ENCODE data around the gene DHX16. TPM values are rescaled to one million over a fixed set of nuclear protein-coding genes. Genes with fewer than 3 reads are reported as not detected.
A peak's percentile ranks its signal among the peaks of the same experiment; 100 is the strongest.

The DHX16 gene
- polyA plus RNA-seq, 3 donors = 16.4 to 70.1 (median 19.0) TPM

- Histone ChIP-seq H3K4me3 (replicated peaks in 1 of 3; ENCODE audit: low read depth in 2 of 3, low read length in 3 of 3) (peak overlapping the region; percentile 70 to 100 (median 95)), H2AFZ (ENCODE audit: insufficient read depth, low read depth, low read length, poor library complexity, severe bottlenecking) (peak overlapping the region; percentile 89), H4K20me1 (ENCODE audit: insufficient read depth, low read length) (peaks cover 2% of the 10 kb centered on the region), H3K9me3 (replicated peaks in 1 of 2; ENCODE audit: control insufficient read depth in 1 of 2, insufficient read depth in 1 of 2, low read length in 2 of 2) (no peaks in the 10 kb centered on the region), H3K4me1 (ENCODE audit: control insufficient read depth in 1 of 2, insufficient read depth in 2 of 2, low read length in 2 of 2) (peaks cover 37 to 40% of the 10 kb centered on the region in 2 donors), H3K79me2 (ENCODE audit: insufficient read depth, low read length) (peaks cover 40% of the 10 kb centered on the region), H3K27me3 (ENCODE audit: control insufficient read depth in 2 of 2, insufficient read depth in 2 of 2, low read length in 2 of 2) (no peaks in the 10 kb centered on the region), H3K36me3 (replicated peaks in 1 of 2; ENCODE audit: control insufficient read depth in 1 of 2, insufficient read depth in 2 of 2, low read length in 2 of 2) (no peaks in the 10 kb centered on the region), H3K9ac (ENCODE audit: insufficient read depth, low read length, poor library complexity, severe bottlenecking) (peak overlapping the region; percentile 66), H3K4me2 (replicated peaks; ENCODE audit: extremely low read depth, low read length, poor library complexity, severe bottlenecking) (peak overlapping the region; percentile 100), H3K27ac (ENCODE audit: low read depth in 1 of 2, low read length in 2 of 2) (peak overlapping the region in 1 of 2 donors; percentile 99)
- no peak for TF ChIP-seq CTCF (IDR thresholded peaks at IDR 0.05)
- H3K27ac Mint-ChIP-seq = peak overlapping the region in 6 of 7 donors; percentile 70 to 98 (median 80)
- H3K36me3 Mint-ChIP-seq = peaks cover 4 to 6% of the 10 kb centered on the region in 2 donors
- no peak for DNase-seq
- peak overlapping the region; percentile 88 to 97 for H3K4me3 Mint-ChIP-seq
- H3K9me3 Mint-ChIP-seq = no peaks in the 10 kb centered on the region
- peaks cover 43% of the 10 kb centered on the region for H3K4me1 Mint-ChIP-seq
- intact Hi-C loops (cut with micrococcal nuclease) = no loop called here
- H3K27me3 Mint-ChIP-seq (ENCODE audit: low read depth in 3 of 3) = peaks cover 0 to 4% (median 0%) of the 10 kb centered on the region in 3 donors
- WGBS (ENCODE audit: insufficient coverage) = 93% methylated on average over 2 of the region's 8 CpGs
Measured at GRCh38 chr6:30691208-30691847, 18.5 kb upstream of the DHX16 start.

GRCh38 chr6:30690403-30691207, 17.8 kb upstream of the DHX16 start, which contains the start of gene NRM:
Gene NRM, minus strand, starts transcription at chr6:30690984. Its CDS starts 10 bp downstream, at chr6:30690974.
- Histone ChIP-seq H3K9me3 (replicated peaks in 1 of 2; ENCODE audit: control insufficient read depth in 1 of 2, insufficient read depth in 1 of 2, low read length in 2 of 2) (no peaks in the 10 kb centered on the region), H3K36me3 (replicated peaks in 1 of 2; ENCODE audit: control insufficient read depth in 1 of 2, insufficient read depth in 2 of 2, low read length in 2 of 2) (no peaks in the 10 kb centered on the region), H3K4me2 (replicated peaks; ENCODE audit: extremely low read depth, low read length, poor library complexity, severe bottlenecking) (peak within 1 kb of the TSS; percentile 100), H4K20me1 (ENCODE audit: insufficient read depth, low read length) (peaks cover 8% of the 10 kb centered on the region), H2AFZ (ENCODE audit: insufficient read depth, low read depth, low read length, poor library complexity, severe bottlenecking) (peak within 1 kb of the TSS; percentile 89), H3K79me2 (ENCODE audit: insufficient read depth, low read length) (peaks cover 48% of the 10 kb centered on the region), H3K4me1 (ENCODE audit: control insufficient read depth in 1 of 2, insufficient read depth in 2 of 2, low read length in 2 of 2) (peaks cover 38 to 43% of the 10 kb centered on the region in 2 donors), H3K9ac (ENCODE audit: insufficient read depth, low read length, poor library complexity, severe bottlenecking) (peak within 1 kb of the TSS; percentile 66), H3K4me3 (replicated peaks in 1 of 3; ENCODE audit: low read depth in 2 of 3, low read length in 3 of 3) (peak within 1 kb of the TSS; percentile 70 to 100 (median 95)), H3K27ac (ENCODE audit: low read depth in 1 of 2, low read length in 2 of 2) (peak within 1 kb of the TSS; percentile 51 to 99), H3K27me3 (ENCODE audit: control insufficient read depth in 2 of 2, insufficient read depth in 2 of 2, low read length in 2 of 2) (no peaks in the 10 kb centered on the region)
- TF ChIP-seq CTCF (IDR thresholded peaks at IDR 0.05) = no peak
- Mint-ChIP-seq H3K36me3 (peaks cover 4 to 6% of the 10 kb centered on the region in 2 donors), H3K27me3 (ENCODE audit: low read depth in 3 of 3) (peaks cover 0 to 4% (median 0%) of the 10 kb centered on the region in 3 donors), H3K4me1 (peaks cover 43% of the 10 kb centered on the region), H3K27ac (peak within 1 kb of the TSS; percentile 93 to 99 (median 98)), H3K4me3 (peak within 1 kb of the TSS; percentile 97 to 99), H3K9me3 (no peaks in the 10 kb centered on the region)
- peak; percentile 75 to 77 (median 77) for DNase-seq
- 0% methylated on average over 34 of the region's 40 CpGs for WGBS (ENCODE audit: insufficient coverage)
- intact Hi-C loops (cut with micrococcal nuclease) = no loop called here

Data from CD14-positive monocyte (primary cell).